GM21717 (cell line): Measurements from ENCODE around the gene COPA.
A peak's percentile ranks its signal among the peaks of the same experiment; 100 is the strongest.

ENCODE experiments used
- ATAC-seq: cut with Tn5 transposase; IDR thresholded peaks from one replicate; pipeline ENCODE4 v1.9.1; 2021; ENCODE audit warnings: mild to moderate bottlenecking, moderate library complexity; ENCODE audit not compliant: unreplicated experiment

The COPA gene

GRCh38 chr1:160277330-160277729 lies 65.7 kb downstream of the COPA start:
- ATAC-seq = no peak

- ATAC-seq = no peak
Measured at GRCh38 chr1:160271025-160271424, 72.0 kb downstream of the COPA start.

GRCh38 chr1:160267284-160267991 lies 75.6 kb downstream of the COPA start:
- ATAC-seq = no peak

- no peak for ATAC-seq
Measured at GRCh38 chr1:160264795-160265307, 78.2 kb downstream of the COPA start.

GRCh38 chr1:160261893-160262794 lies 80.9 kb downstream of the COPA start, which contains the start of gene DCAF8:
Gene DCAF8, minus strand, starts transcription at chr1:160262549. Its CDS starts 18,541 bp downstream, at chr1:160244008.
- ATAC-seq = peak; percentile 62

- ATAC-seq = peak; percentile 22
Measured at GRCh38 chr1:160261556-160261892, 81.5 kb downstream of the COPA start.

- no peak for ATAC-seq
Measured at GRCh38 chr1:160260406-160261382, 82.4 kb downstream of the COPA start.

GRCh38 chr1:160258177-160258798 lies 84.8 kb downstream of the COPA start:
- ATAC-seq = no peak

GRCh38 chr1:160257411-160258015 lies 85.5 kb downstream of the COPA start:
- no peak for ATAC-seq

GRCh38 chr1:160256396-160257046 lies 86.5 kb downstream of the COPA start:
- ATAC-seq = no peak

GRCh38 chr1:160255781-160256300 lies 87.2 kb downstream of the COPA start:
- no peak for ATAC-seq

GRCh38 chr1:160251687-160252526 lies 91.1 kb downstream of the COPA start:
- no peak for ATAC-seq

- ATAC-seq = no peak
Measured at GRCh38 chr1:160251011-160251410, 92.0 kb downstream of the COPA start.

- ATAC-seq = no peak
Measured at GRCh38 chr1:160247053-160247452, 96.0 kb downstream of the COPA start.

GRCh38 chr1:160245434-160245833 lies 97.6 kb downstream of the COPA start:
- no peak for ATAC-seq

- ATAC-seq = no peak
Measured at GRCh38 chr1:160244209-160244608, 98.8 kb downstream of the COPA start.

GRCh38 chr1:160243767-160244166 lies 99.3 kb downstream of the COPA start:
- ATAC-seq = no peak
